ENCODE results near the gene OAT.

The OAT gene

GRCh38 chr10:124349996-124350280, 68.8 kb downstream of the OAT start:
- Histone ChIP-seq H3K79me2 (ENCODE audit: insufficient read depth, low read length) (no peaks in the 10 kb centered on the region), H3K36me3 (ENCODE audit: insufficient read depth, low read length) (no peaks in the 10 kb centered on the region), H3K4me1 (ENCODE audit: insufficient read depth, low read length) (peaks cover 20% of the 10 kb centered on the region), H3K4me3 (ENCODE audit: low read depth in 1 of 2, low read length in 2 of 2) (no peak overlapping the region), H3K27ac (ENCODE audit: low read length) (no peak overlapping the region), H3K4me2 (ENCODE audit: insufficient read depth, low read length) (no peak overlapping the region), H3K27me3 (ENCODE audit: insufficient read depth, low read length, poor library complexity) (no peaks in the 10 kb centered on the region), H2AFZ (ENCODE audit: low read depth, low read length) (no peak overlapping the region), H3K9ac (ENCODE audit: low read depth, low read length) (no peak overlapping the region), H4K20me1 (ENCODE audit: insufficient read depth, low read length) (no peaks in the 10 kb centered on the region), H3K9me3 (ENCODE audit: insufficient read depth, low read length, severe bottlenecking) (no peaks in the 10 kb centered on the region)
- no peak for DNase-seq
- ATAC-seq (ENCODE audit: insufficient read depth, low read depth): no peak
- TF ChIP-seq EZH2 (IDR thresholded peaks at IDR 0.05; ENCODE audit: borderline replicate concordance, low read depth, low read length, severe bottlenecking) (no peak), CTCF (IDR thresholded peaks at IDR 0.05; ENCODE audit: borderline replicate concordance, extremely low read depth, low read length, poor library complexity, severe bottlenecking) (no peak)

- Histone ChIP-seq H3K4me1 (ENCODE audit: insufficient read depth, low read length) (peaks cover 15% of the 10 kb centered on the region), H3K4me2 (ENCODE audit: insufficient read depth, low read length) (no peak overlapping the region), H4K20me1 (ENCODE audit: insufficient read depth, low read length) (no peaks in the 10 kb centered on the region), H3K4me3 (ENCODE audit: low read depth in 1 of 2, low read length in 2 of 2) (no peak overlapping the region), H3K27ac (ENCODE audit: low read length) (no peak overlapping the region), H3K9ac (ENCODE audit: low read depth, low read length) (no peak overlapping the region), H3K27me3 (ENCODE audit: insufficient read depth, low read length, poor library complexity) (no peaks in the 10 kb centered on the region), H3K79me2 (ENCODE audit: insufficient read depth, low read length) (no peaks in the 10 kb centered on the region), H2AFZ (ENCODE audit: low read depth, low read length) (no peak overlapping the region), H3K9me3 (ENCODE audit: insufficient read depth, low read length, severe bottlenecking) (no peaks in the 10 kb centered on the region), H3K36me3 (ENCODE audit: insufficient read depth, low read length) (no peaks in the 10 kb centered on the region)
- ATAC-seq (ENCODE audit: insufficient read depth, low read depth): no peak
- no peak for TF ChIP-seq CTCF (IDR thresholded peaks at IDR 0.05; ENCODE audit: borderline replicate concordance, extremely low read depth, low read length, poor library complexity, severe bottlenecking)
- TF ChIP-seq EZH2 (IDR thresholded peaks at IDR 0.05; ENCODE audit: borderline replicate concordance, low read depth, low read length, severe bottlenecking): no peak
- DNase-seq: no peak
Observed at GRCh38 chr10:124349231-124349995, 69.3 kb downstream of the OAT start.

- H3K36me3 ChIP-seq (ENCODE audit: insufficient read depth, low read length): no peaks in the 10 kb centered on the region
- H3K4me2 ChIP-seq (ENCODE audit: insufficient read depth, low read length): no peak overlapping the region
- no peak for DNase-seq
- H3K27ac ChIP-seq (ENCODE audit: low read length): no peak overlapping the region
- no peaks in the 10 kb centered on the region for H3K9me3 ChIP-seq (ENCODE audit: insufficient read depth, low read length, severe bottlenecking)
- H4K20me1 ChIP-seq (ENCODE audit: insufficient read depth, low read length): no peaks in the 10 kb centered on the region
- no peaks in the 10 kb centered on the region for H3K79me2 ChIP-seq (ENCODE audit: insufficient read depth, low read length)
- ATAC-seq (ENCODE audit: insufficient read depth, low read depth): no peak
- no peak overlapping the region for H3K9ac ChIP-seq (ENCODE audit: low read depth, low read length)
- H3K4me1 ChIP-seq (ENCODE audit: insufficient read depth, low read length): peaks cover 9% of the 10 kb centered on the region
- H3K27me3 ChIP-seq (ENCODE audit: insufficient read depth, low read length, poor library complexity): no peaks in the 10 kb centered on the region
- no peak for TF ChIP-seq EZH2 (IDR thresholded peaks at IDR 0.05; ENCODE audit: borderline replicate concordance, low read depth, low read length, severe bottlenecking)
- no peak for TF ChIP-seq CTCF (IDR thresholded peaks at IDR 0.05; ENCODE audit: borderline replicate concordance, extremely low read depth, low read length, poor library complexity, severe bottlenecking)
- H2AFZ ChIP-seq (ENCODE audit: low read depth, low read length): no peak overlapping the region
- no peak overlapping the region for H3K4me3 ChIP-seq (ENCODE audit: low read depth in 1 of 2, low read length in 2 of 2)
Observed at GRCh38 chr10:124348801-124349200, 69.9 kb downstream of the OAT start.
